HG02678 (cell line): ENCODE measurements around the gene PTPRE.

Experiments used
- ATAC-seq: cut with Tn5 transposase; IDR thresholded peaks from one replicate; pipeline ENCODE4 v1.9.1; 2021; ENCODE audit warnings: mild to moderate bottlenecking, moderate library complexity; ENCODE audit not compliant: unreplicated experiment

PTPRE gene

GRCh38 chr10:127949831-127950230 lies 42.9 kb downstream of the PTPRE start:
- no peak for ATAC-seq

DNA sequence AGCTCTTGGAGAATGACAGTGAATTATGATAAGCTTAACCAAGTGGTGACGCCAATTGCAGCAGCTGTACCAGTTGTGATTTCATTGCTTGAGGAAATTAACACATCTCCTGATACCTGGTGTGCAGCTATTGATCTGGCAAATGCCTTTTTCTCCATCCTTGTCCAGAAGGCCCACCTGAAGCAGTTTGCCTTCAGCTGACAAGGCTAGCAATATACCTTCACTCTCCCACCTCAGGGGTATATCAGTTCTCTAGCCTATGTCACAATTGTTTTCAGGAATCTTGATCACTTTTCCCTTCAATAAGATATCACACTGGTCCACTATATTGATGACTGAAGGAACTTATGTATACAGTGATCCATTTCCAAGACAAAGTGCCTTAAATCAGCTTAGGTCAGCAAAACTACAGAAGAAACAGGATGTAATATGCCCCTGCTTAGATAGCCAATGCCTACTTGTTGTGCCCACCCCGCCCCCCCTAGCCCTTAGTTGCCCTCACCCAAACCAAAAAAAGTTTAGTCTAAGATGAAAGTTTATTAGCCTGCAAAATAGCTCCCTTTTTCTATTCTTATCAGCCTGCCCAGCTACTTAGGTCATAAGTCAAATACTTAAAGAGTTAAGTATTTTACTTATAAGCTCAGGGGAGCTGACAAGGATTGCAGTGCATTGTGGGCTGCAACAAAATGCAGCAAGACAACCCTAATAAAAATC lies 45.1 kb downstream of the PTPRE start:
- ATAC-seq = no peak

GRCh38 chr10:127952575-127952869 lies 45.6 kb downstream of the PTPRE start:
- ATAC-seq = no peak

DNA sequence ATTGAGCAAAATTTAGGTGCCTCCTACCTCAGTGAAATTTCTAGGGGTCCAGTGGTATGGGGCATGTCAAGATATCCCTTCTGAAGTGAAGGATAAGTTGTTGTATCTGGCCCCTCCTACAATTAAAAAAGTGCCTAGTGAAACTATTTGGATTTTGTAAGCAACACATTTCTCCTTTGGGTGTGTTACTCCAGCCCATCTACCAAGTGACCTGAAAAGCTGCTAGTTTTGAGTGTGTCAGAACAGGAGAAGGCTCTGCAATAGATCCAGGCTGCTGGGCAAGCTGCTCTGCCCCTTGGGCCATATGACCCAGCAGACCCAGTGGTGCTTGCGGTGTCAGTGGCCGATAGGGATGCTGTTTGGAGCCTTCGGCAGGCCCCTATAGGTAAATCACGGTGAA lies 46.0 kb downstream of the PTPRE start:
- no peak for ATAC-seq

- no peak for ATAC-seq
Observed at GRCh38 chr10:127953876-127954275, 47.0 kb downstream of the PTPRE start.

- ATAC-seq = no peak
Observed at GRCh38 chr10:127959428-127959827, 52.5 kb downstream of the PTPRE start.

- ATAC-seq = no peak
Observed at GRCh38 chr10:127961071-127961470, 54.2 kb downstream of the PTPRE start.

DNA sequence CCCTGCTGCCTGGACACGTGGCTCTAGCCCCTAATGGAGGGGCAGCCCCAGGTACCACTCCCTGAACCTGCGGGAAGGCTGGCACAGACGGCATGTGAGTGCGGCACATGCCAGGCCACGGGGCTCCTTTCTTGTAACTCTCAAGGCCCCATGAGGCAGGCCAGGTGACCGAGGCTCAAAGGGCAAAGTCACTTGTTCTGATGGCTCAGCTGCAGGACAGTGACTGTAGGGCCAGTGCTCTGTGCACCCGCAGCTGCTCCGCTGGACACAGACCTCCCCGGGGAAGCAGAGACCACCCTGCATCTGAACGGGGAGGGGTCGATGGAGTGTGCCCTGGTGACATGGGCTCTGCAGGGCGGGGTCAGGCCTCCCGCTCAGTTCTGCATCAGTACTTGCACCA lies 55.3 kb downstream of the PTPRE start:
- no peak for ATAC-seq

- ATAC-seq = no peak
Observed at GRCh38 chr10:127963136-127963535, 56.2 kb downstream of the PTPRE start.

DNA sequence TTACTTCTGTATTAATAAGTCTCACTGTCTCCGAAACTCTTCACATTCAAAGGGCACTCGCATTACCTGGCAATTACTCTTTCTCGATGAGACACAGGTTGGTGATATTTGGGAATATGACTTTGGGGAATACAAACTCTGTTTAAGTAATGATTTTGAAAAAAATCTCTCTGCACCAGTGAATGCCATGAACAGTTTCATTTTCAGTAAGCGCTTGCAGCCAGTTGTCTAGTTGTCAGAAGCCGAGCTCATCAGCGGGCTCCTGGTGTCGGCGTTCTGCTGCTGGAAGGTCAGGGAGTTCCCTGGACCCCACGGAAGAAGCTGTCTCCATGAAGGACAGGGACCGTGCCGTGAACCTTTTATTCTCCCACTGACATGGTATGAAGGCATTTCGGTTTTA lies 57.7 kb downstream of the PTPRE start:
- no peak for ATAC-seq

DNA sequence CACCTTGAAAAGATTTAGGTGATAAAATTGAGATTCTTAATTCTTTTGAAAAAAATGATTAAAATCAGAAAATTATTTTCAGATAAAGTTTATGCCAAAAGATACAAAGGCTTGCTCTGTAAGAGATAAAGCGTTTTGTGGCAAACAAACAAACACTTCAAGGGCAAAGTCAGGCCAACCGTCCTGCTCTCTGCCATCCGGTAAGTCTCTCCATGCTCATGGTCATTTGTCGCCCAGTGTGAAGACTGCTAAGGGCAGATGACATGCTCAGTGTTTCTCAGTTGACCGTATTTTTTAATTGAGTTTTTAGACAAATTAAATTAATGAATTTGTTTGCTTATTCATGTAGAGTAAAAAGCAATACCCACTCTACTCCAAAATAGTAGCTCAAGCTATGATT lies 60.0 kb downstream of the PTPRE start:
- ATAC-seq = no peak

GRCh38 chr10:127968027-127968441 lies 61.1 kb downstream of the PTPRE start:
- no peak for ATAC-seq

- ATAC-seq = no peak
Observed at GRCh38 chr10:127968659-127969058, 61.8 kb downstream of the PTPRE start.

GRCh38 chr10:127971101-127971946 lies 64.4 kb downstream of the PTPRE start:
- no peak for ATAC-seq

- ATAC-seq = no peak
Observed at GRCh38 chr10:127971963-127972615, 65.2 kb downstream of the PTPRE start.

GRCh38 chr10:127972751-127973357 lies 66.0 kb downstream of the PTPRE start:
- no peak for ATAC-seq

- ATAC-seq = no peak
Observed at GRCh38 chr10:127973791-127974311, 66.9 kb downstream of the PTPRE start.

DNA sequence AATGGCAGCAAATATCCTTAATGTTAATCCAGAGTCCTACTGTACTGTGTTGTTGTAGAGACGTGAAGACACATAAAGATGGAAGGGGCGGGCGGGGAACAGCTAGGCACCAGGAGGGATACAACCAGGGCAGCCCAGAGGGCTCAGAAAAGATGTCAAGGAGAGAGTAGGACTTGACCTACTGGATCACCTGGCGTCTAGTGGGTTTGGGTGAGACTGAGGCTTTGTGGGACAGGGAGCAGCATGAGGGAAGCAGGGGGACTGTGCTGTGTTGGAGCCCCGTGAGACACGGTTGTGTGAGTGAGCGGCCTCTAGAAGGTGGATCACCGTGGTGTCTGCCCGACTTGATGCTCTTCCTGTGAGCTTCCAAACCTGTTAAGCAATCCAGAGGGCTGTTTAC lies 68.0 kb downstream of the PTPRE start:
- no peak for ATAC-seq

GRCh38 chr10:127976286-127976685 lies 69.4 kb downstream of the PTPRE start:
- no peak for ATAC-seq

DNA sequence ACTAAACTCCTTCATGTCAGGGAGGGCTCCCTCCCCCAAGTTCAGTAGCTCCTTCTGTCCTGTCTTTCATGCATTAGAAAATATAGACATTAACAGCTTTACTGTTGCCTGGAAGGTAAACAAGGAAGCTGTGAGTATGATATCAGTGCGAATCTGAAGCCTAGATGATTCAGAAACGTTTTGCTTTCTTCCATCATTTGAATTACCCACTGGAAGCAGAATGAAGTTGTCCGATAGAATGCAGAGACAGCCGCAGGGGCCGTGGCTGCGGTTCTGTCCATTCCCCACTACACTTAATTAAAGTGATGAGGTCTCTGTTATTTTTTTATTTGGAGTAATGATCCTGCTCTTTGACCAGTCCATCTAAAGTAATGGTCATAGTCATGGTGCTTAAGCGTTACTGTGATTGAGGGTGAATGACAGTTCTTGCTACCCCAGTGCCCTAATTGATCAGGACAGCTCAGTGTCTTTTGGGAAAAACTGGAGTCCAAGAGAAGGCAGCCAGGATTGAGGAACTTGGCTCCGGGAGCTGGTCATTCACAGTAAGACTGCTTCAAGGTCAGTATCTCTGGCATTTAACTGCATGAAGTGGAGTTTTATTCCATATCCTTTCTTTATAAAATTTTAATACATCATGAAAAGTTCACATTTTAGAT lies 69.9 kb downstream of the PTPRE start:
- no peak for ATAC-seq
